Mesenchymal stem cell (in vitro differentiated cells and primary cell): ENCODE results near the gene ATG10.

Experiments
- DNase-seq: peaks from one replicate; pipeline ENCODE4 v3.0.0-alpha.2; 2013
- H2AFZ ChIP-seq: one replicate; pipeline ENCODE4 v1.6.1; 2013; ENCODE audit warnings: low read depth, mild to moderate bottlenecking, control low read depth, inconsistent platforms, low read length, moderate library complexity
- H2AK5ac ChIP-seq: 2 replicates; pipeline ENCODE4 v1.6.1; 2013; ENCODE audit warnings: low read length, moderate library complexity, mild to moderate bottlenecking, inconsistent platforms; ENCODE audit not compliant: severe bottlenecking
- H2BK120ac ChIP-seq: one replicate; pipeline ENCODE4 v1.6.1; 2013; ENCODE audit warnings: low read depth, mild to moderate bottlenecking, inconsistent platforms, low read length, moderate library complexity
- H2BK12ac ChIP-seq, 2 experiments: one replicate each; pipeline ENCODE4 v1.6.1; 2013; ENCODE audit warnings: inconsistent platforms in 2 of 2, low read length in 2 of 2, mild to moderate bottlenecking in 2 of 2, moderate library complexity in 2 of 2, control low read depth in 1 of 2
- H2BK15ac ChIP-seq: one replicate; pipeline ENCODE4 v1.6.1; 2013; ENCODE audit warnings: mild to moderate bottlenecking, low read depth, inconsistent platforms; ENCODE audit not compliant: poor library complexity, severe bottlenecking
- H2BK5ac ChIP-seq: 2 replicates; pipeline ENCODE4 v1.6.1; 2013; ENCODE audit warnings: low read depth, mild to moderate bottlenecking, low read length, control low read depth, inconsistent platforms; ENCODE audit not compliant: poor library complexity, severe bottlenecking
- H3K14ac ChIP-seq, 2 experiments: one replicate each; pipeline ENCODE4 v1.6.1; 2013; ENCODE audit warnings: inconsistent platforms in 2 of 2, low read length in 2 of 2, control low read depth in 1 of 2, mild to moderate bottlenecking in 1 of 2, moderate library complexity in 1 of 2
- H3K18ac ChIP-seq, 2 experiments: one replicate each; pipeline ENCODE4 v1.6.1; 2013; ENCODE audit warnings: inconsistent platforms in 2 of 2, low read length in 2 of 2, control low read depth in 1 of 2, low read depth in 1 of 2, mild to moderate bottlenecking in 1 of 2
- H3K23ac ChIP-seq, 2 experiments: one replicate each; pipeline ENCODE4 v1.6.1; 2013; ENCODE audit warnings: inconsistent platforms in 2 of 2, low read length in 2 of 2, mild to moderate bottlenecking in 2 of 2, moderate library complexity in 2 of 2, control low read depth in 1 of 2
- H3K27ac ChIP-seq: 2 replicates; pipeline ENCODE4 v1.5.1; 2013; ENCODE audit warnings: mild to moderate bottlenecking, moderate library complexity, low read length, control low read depth, inconsistent platforms; ENCODE audit not compliant: poor library complexity, severe bottlenecking
- H3K27me3 ChIP-seq, 2 experiments: 2 replicates each; pipeline versions ENCODE4 v1.6.1 to v1.7.0; 2013; ENCODE audit warnings: low read length in 2 of 2, mild to moderate bottlenecking in 2 of 2, moderate library complexity in 2 of 2, control low read depth in 1 of 2, inconsistent platforms in 1 of 2; ENCODE audit not compliant: control insufficient read depth in 1 of 2, insufficient read depth in 1 of 2
- H3K36me3 ChIP-seq, 2 experiments: 2 replicates each; pipeline versions ENCODE4 v1.6.1 to v1.7.0; 2013; ENCODE audit warnings: low read length in 2 of 2, control low read depth in 1 of 2, inconsistent platforms in 1 of 2, low read depth in 1 of 2, mild to moderate bottlenecking in 1 of 2; ENCODE audit not compliant: insufficient read depth in 2 of 2, control insufficient read depth in 1 of 2
- H3K4ac ChIP-seq, 2 experiments: one replicate each; pipeline ENCODE4 v1.6.1; 2013; ENCODE audit warnings: inconsistent platforms in 2 of 2, low read length in 2 of 2, mild to moderate bottlenecking in 2 of 2, moderate library complexity in 2 of 2, control low read depth in 1 of 2, low read depth in 1 of 2
- H3K4me1 ChIP-seq: 2 replicates; pipeline ENCODE4 v1.6.1; 2013; ENCODE audit warnings: low read depth, low read length, control low read depth; ENCODE audit not compliant: control insufficient read depth, insufficient read depth
- H3K4me2 ChIP-seq: 2 replicates; pipeline ENCODE4 v1.6.1; 2013; ENCODE audit warnings: low read length, mild to moderate bottlenecking, inconsistent platforms; ENCODE audit not compliant: poor library complexity, severe bottlenecking
- H3K4me3 ChIP-seq, 2 experiments: 2 replicates each; pipeline versions ENCODE4 v1.5.1 to v1.7.0; 2013; ENCODE audit warnings: low read length in 2 of 2, mild to moderate bottlenecking in 2 of 2, control low read depth in 1 of 2, low read depth in 1 of 2; ENCODE audit not compliant: insufficient read depth in 1 of 2
- H3K79me1 ChIP-seq: replicated peaks from 2 replicates; pipeline ENCODE4 v1.6.1; 2013; ENCODE audit warnings: mild to moderate bottlenecking, control low read depth, low read length, inconsistent platforms; ENCODE audit not compliant: poor library complexity, severe bottlenecking
- H3K9ac ChIP-seq: 2 replicates; pipeline ENCODE4 v1.7.0; 2013; ENCODE audit warnings: mild to moderate bottlenecking, low read length, moderate library complexity
- H3K9me3 ChIP-seq: 2 replicates; pipeline ENCODE4 v1.7.0; 2013; ENCODE audit warnings: mild to moderate bottlenecking, low read length; ENCODE audit not compliant: control insufficient read depth
- H4K8ac ChIP-seq: one replicate; pipeline ENCODE4 v1.6.1; 2013; ENCODE audit warnings: inconsistent platforms, mild to moderate bottlenecking, low read length, moderate library complexity
- H4K91ac ChIP-seq: one replicate; pipeline ENCODE4 v1.6.1; 2013; ENCODE audit warnings: mild to moderate bottlenecking, low read length, inconsistent platforms
- WGBS: methylation state at CpG from one replicate; pipeline ENCODE4 v1.1.7; 2013; ENCODE audit warnings: mixed read lengths; 5-methylcytosine and 5-hydroxymethylcytosine counted together

The ATG10 gene

GRCh38 chr5:82211855-82212572, 240.2 kb downstream of the ATG10 start:
- H4K8ac ChIP-seq = no peak overlapping the region
- H2BK120ac ChIP-seq = no peak overlapping the region

GRCh38 chr5:82217917-82218316, 246.1 kb downstream of the ATG10 start:
- Histone ChIP-seq H3K36me3 (no peaks in the 10 kb centered on the region), H2BK5ac (no peak overlapping the region), H3K27ac (no peak overlapping the region), H2AFZ (no peak overlapping the region), H3K9ac (no peak overlapping the region), H3K14ac (no peak overlapping the region), H2BK15ac (no peak overlapping the region), H3K23ac (no peak overlapping the region), H4K8ac (no peak overlapping the region), H3K4me1 (no peaks in the 10 kb centered on the region), H3K4me2 (no peak overlapping the region), H3K79me1 (no peaks in the 10 kb centered on the region), H2BK120ac (no peak overlapping the region), H3K4ac (no peak overlapping the region), H3K9me3 (no peaks in the 10 kb centered on the region), H2BK12ac (no peak overlapping the region), H4K91ac (no peak overlapping the region), H3K4me3 (no peak overlapping the region), H2AK5ac (no peak overlapping the region), H3K27me3 (no peaks in the 10 kb centered on the region), H3K18ac (no peak overlapping the region)
- no peak for DNase-seq
- WGBS = 67% methylated on average over 1 of the region's 1 CpG

More at GRCh38 chr5:82211855-82212572, 240.2 kb downstream of the ATG10 start:
- Histone ChIP-seq H3K27me3 (no peaks in the 10 kb centered on the region), H3K4me3 (no peak overlapping the region), H3K36me3 (no peaks in the 10 kb centered on the region), H4K91ac (no peak overlapping the region), H3K4me1 (no peaks in the 10 kb centered on the region), H3K27ac (no peak overlapping the region), H2BK5ac (no peak overlapping the region), H2BK15ac (no peak overlapping the region), H3K79me1 (no peaks in the 10 kb centered on the region), H2BK12ac (no peak overlapping the region), H3K4ac (no peak overlapping the region), H3K9me3 (no peaks in the 10 kb centered on the region), H3K18ac (no peak overlapping the region), H2AK5ac (no peak overlapping the region), H3K9ac (no peak overlapping the region), H3K4me2 (no peak overlapping the region), H2AFZ (no peak overlapping the region), H3K23ac (no peak overlapping the region), H3K14ac (no peak overlapping the region)
- 100% methylated on average over 1 of the region's 1 CpG for WGBS
- DNase-seq = no peak

- Histone ChIP-seq H3K4me1 (no peaks in the 10 kb centered on the region), H3K79me1 (no peaks in the 10 kb centered on the region), H3K9ac (no peak overlapping the region), H3K4me2 (no peak overlapping the region), H4K91ac (no peak overlapping the region), H4K8ac (no peak overlapping the region), H2AFZ (no peak overlapping the region), H2BK5ac (no peak overlapping the region), H3K4me3 (no peak overlapping the region), H2BK120ac (no peak overlapping the region), H3K23ac (no peak overlapping the region), H2BK12ac (no peak overlapping the region), H2BK15ac (no peak overlapping the region), H3K27me3 (no peaks in the 10 kb centered on the region), H3K36me3 (no peaks in the 10 kb centered on the region), H3K27ac (no peak overlapping the region), H2AK5ac (no peak overlapping the region), H3K14ac (no peak overlapping the region), H3K9me3 (no peaks in the 10 kb centered on the region), H3K18ac (no peak overlapping the region), H3K4ac (no peak overlapping the region)
- WGBS = 95% methylated on average over 5 of the region's 7 CpGs
- peak; percentile 44 for DNase-seq
Measured at GRCh38 chr5:82218374-82219156, 246.7 kb downstream of the ATG10 start.

- H3K23ac ChIP-seq = peak overlapping the region in 1 of 2 experiments; percentile 60
- no peak overlapping the region for H4K91ac ChIP-seq
- no peak overlapping the region for H3K4me2 ChIP-seq
- H2BK5ac ChIP-seq = no peak overlapping the region
- no peak overlapping the region for H3K4me3 ChIP-seq
- WGBS = 86% methylated on average over 2 of the region's 2 CpGs
- no peak overlapping the region for H3K4ac ChIP-seq
- peak overlapping the region in 1 of 2 experiments; percentile 57 for H3K14ac ChIP-seq
- no peak overlapping the region for H3K27ac ChIP-seq
- H2BK15ac ChIP-seq = no peak overlapping the region
- no peak overlapping the region for H2AFZ ChIP-seq
- H4K8ac ChIP-seq = no peak overlapping the region
- H3K9me3 ChIP-seq = no peaks in the 10 kb centered on the region
- no peak for DNase-seq
- no peaks in the 10 kb centered on the region for H3K36me3 ChIP-seq
- H3K27me3 ChIP-seq = no peaks in the 10 kb centered on the region
- no peaks in the 10 kb centered on the region for H3K79me1 ChIP-seq
- no peak overlapping the region for H3K18ac ChIP-seq
- H2AK5ac ChIP-seq = no peak overlapping the region
- no peak overlapping the region for H2BK120ac ChIP-seq
- no peak overlapping the region for H2BK12ac ChIP-seq
- H3K9ac ChIP-seq = no peak overlapping the region
- peaks cover 2% of the 10 kb centered on the region for H3K4me1 ChIP-seq
Measured at GRCh38 chr5:82221020-82221419, 249.2 kb downstream of the ATG10 start.
